Measurements from ENCODE around the gene CER1.

Gene CER1, protein sequence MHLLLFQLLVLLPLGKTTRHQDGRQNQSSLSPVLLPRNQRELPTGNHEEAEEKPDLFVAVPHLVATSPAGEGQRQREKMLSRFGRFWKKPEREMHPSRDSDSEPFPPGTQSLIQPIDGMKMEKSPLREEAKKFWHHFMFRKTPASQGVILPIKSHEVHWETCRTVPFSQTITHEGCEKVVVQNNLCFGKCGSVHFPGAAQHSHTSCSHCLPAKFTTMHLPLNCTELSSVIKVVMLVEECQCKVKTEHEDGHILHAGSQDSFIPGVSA

DNA sequence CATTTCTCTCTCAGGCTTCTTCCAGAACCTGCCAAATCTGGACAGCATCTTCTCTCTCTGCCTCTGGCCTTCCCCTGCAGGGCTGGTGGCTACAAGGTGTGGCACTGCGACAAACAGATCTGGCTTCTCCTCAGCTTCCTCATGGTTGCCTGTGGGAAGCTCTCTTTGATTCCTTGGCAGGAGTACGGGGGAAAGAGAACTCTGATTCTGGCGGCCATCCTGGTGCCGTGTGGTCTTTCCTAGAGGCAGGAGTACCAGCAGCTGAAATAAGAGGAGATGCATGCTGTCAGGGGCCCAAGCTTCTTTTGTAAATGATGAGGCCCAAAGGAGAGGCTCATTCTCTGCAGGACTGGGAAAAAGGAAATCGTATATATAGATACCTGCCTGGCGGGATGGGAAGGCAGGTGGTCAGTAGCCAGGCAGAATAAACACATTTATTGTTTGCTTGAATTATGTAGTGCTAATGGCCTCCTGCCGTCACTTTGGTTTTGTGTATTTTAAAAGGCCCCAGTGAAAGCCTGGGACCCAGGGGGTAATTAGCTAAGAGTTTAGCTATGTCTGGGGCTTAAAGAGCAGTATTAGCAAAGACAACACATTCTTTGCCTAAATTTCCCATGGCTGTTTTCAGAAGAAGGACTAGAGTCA lies at the start of gene CER1:
TSS of gene CER1 (minus strand) at position 343 of the 645 bp plus-strand sequence. CDS start at position 282, 61 bp downstream.
- no peak for DNase-seq

DNA sequence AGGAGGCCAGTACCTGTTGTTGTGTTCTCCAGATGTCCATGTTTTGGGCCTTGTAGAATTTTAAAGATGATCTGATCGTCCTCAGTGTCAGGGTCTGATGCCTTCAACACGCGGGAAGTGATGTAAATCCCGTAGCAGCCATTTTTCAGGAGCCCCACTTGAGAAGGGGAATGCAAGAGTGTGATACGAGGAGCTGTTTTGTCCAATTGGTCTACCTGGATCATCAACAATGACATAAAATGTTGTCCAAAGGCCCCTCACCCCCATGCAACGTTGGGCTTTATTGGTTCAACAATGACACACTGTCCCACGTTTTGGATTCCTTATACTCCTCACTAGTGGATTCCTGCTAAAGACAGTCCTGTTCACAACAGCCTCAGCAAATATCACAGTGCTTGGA lies 48.1 kb upstream of the CER1 start:
- no peak for DNase-seq

DNA sequence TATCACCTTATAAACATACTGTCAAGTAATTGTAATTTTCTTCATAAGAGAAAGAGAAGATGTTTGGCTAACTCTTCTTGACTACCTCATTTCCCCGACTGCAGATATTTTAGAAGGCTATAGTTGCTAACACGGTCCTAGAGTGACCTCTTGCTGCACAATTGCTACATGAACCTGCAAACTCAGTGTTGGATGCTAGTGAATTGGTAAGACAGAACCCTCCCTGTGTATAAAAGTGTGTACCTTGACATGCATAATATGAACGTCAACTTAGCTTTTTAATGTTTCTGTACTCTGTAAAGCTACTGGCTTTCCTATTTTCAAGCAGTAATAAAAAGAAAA lies 46.7 kb upstream of the CER1 start:
- no peak for DNase-seq

DNA sequence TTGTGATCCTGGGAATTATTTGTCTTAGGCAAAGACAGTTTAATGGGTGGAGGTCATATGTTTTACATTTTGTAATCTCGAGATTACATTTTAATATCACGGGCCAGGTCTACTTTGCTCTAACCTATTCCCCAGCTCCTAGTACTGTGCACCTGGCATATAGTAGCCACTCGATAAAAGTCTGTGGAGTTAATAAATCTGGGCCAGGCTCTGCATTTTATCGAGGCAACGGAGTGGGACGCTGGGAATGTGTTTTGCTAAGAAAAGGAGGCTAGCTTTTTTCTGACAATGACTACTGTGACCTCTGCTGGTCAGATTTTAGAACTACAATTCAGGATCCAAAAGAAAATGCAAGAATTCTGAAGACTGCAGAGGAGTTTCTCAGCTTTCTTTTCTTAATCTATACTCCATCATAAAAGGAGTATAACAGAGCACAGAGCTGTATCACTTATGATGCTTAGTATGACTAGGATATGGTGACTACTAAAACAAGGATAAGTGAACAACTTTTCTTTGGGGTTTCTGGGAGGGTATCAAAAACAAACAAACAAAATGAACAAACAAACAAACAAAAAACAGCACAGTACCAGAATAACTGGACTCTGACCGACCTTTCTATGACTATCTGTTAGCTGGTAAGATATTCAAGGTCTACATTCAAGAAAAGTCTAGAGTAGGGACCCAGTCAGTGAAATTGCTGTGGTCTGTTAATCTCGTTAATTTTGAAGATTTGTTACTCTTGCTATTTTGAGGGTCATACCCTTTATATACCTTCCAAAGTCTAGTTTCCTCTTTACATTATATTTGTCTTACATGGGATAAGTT lies 46.1 kb upstream of the CER1 start:
- DNase-seq = peak; percentile 33

DNA sequence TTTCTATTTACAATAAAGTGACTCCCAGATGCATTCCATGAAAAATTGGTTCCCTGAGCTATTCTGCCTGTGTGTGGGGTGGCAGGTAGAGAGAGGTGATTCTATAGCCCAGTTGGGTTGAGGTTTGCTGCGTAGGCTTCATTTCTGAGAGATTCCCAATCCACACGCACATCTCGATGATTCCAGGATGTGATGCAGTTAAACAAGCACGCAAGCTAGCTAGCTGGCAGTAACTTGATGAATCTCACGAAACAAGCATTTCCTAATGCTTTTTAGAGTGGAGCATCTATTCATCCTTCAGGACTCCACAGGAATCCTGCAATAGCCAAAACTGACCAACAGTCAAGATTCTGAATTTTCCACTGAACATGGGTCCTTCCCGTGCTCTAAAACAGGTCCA lies 43.8 kb upstream of the CER1 start:
- DNase-seq = no peak

DNA sequence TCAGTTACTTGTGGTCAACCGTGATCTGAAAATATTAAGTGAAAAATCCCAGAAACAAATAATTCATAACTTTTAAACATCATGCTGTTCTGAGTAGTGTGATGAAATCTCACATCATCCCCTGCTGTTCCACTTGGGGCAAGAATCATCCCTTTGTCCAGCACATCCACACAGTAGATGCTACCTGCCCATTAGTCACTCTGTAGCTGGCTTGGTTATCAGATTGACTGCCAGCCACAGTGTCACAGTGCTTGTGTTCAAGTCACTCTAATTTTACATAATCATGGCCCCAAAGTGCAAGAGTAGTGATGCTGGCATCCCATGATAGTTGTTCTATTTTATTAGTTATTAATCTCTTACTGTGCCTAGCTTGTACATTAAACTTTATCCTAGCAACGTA lies 39.1 kb upstream of the CER1 start:
- DNase-seq = no peak

DNA sequence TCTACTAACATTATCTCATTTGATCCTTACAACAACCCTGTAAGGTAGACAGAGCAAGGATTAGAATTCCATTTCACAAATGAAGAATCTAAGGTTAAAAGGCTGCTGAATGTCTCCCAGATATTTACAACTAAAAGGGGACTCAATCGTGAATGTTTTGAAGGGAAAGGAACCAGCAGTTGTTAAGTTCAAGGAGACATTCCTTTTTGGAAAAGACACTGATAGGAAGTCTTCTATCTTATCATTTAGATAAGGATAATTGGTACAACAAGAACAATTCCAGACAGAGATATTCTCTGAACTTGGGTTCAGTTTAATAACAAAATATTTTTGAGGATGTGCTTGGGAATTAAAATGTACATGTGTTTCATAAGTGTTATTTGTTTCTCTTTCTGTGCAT lies 37.5 kb upstream of the CER1 start:
- no peak for DNase-seq

DNA sequence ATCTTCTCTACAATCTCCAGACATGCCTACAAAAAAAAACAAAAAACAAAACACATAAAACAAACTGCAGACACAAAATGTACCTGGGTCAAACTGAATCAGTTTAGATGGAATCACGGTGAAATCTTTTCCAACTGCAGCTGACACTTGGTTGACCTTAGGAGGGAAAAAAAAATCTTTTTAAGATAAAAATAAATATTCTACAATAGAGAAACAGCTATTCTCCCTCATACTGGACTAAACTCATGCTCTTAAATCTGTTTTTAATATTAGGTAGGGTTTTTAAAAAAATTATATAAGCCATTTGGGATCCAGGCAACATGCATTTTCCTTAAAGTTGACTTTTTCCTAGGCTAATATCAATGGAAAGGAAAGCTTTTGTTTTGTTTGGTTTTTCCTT lies 33.8 kb upstream of the CER1 start:
- no peak for DNase-seq

DNA sequence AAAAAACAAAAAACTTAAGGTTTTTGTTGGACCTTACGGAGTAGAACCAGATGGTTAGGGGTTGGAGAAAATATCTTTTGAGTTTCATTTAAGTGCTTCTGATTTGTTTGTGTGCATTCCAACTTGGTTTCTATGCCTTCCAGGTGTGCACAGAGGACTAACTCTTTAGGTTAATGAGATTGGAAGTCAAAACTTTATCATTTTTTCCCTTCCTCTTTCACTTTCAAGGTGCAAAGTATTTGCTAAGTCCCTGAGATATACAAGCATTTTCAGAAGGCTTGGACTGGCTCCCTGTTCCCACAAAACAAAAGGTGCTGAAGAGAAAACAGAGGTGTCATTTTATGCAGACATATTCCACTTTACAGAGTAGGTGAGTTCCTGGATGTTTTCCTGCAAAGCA lies 30.3 kb upstream of the CER1 start:
- no peak for DNase-seq

DNA sequence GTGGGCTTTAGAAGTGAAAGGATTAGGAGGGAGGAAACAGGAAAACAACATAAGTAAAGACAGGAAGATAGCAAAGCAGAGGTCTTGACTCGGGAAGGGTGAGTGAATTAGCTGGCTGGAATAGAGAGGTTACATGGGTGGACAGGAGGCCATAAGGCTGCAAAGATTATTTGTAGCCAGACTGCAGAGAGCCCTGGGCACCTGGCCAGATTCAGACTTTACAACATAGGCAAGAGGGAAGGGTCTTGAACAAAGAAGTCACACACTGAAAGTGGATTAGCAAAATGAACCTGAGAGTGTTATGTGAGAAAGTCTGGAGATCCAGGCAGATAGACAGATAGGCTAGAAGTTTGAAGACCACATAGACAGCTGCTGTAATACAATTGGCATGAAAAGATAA lies 29.7 kb upstream of the CER1 start:
- no peak for DNase-seq

DNA sequence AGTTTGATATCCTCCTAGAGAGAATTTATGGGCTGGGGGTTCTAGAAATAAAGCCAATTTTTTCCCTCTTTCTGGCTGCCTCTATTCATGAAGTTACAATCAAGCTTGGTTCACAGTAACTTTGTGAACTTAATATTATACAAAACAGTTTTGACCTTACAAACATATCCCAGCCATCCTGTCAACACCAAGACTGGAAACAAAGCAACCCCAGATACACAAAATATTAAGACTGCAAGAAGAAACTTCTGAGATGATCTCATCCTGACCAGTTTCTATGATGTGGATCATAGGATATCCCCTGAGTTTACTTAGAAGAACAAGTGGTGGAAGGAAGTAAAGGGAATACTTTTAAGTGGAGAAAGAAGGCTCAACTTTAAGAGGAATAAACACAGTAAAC lies 28.3 kb upstream of the CER1 start:
- no peak for DNase-seq

DNA sequence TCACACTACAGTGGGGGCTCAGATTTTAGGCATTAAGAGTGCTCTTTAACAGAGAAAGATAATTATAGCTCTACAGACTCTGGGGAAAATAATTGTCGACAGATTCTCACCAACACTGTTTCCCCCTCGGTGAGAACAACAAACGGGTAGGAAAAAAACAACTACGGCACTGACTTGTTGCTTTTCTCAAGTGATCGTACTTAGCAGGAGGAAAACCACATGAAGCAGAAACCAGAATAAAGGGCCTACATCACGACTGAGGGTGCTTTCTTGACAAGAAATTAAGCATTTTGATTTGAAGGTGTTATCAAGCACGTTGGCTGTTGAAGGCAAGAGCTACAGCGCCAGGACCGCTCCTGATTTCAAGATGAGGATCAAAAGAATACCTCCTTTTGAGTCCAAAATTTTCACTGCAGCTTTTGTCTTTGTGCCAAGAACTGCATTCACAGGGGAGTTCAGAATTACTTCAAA lies 27.2 kb upstream of the CER1 start:
- DNase-seq = no peak

DNA sequence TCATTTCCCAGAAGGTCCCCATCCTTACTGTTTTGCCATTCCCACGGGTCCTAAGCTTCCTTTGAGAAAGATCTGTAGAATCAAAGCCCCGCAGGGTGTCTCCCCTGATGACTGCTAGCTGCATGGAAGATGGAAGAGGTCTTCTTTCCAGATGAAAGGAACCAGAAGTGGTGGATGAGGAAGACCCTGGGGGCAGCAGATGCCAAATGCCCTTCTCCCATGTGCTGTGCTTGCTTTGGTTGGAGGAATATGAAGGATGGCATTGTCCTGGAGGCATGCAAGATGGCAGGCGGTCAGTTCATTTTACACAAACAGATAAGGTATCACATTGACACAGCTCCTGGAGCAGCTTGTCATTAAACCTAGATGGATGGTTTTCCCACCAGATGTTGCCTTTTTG lies 25.8 kb upstream of the CER1 start:
- DNase-seq = no peak

DNA sequence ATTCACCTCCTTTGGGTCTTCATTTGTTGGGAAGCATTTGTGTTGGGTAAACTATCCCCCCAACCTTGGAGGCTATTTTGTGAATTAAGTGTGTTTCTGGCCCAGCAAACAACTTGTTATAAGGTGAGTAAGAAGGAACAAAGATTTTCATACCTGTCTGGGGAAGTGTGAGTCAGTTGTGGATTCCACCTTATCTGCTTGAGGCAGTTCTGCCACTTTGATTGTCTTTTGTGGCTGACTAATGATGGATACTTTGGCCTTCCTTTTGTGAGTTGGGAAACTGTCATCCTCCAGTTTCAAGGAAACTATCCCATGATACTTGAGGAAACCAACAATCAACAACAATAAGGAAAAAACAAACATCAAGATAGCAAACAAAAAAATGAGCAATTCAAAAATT lies 24.6 kb upstream of the CER1 start:
- DNase-seq = no peak

DNA sequence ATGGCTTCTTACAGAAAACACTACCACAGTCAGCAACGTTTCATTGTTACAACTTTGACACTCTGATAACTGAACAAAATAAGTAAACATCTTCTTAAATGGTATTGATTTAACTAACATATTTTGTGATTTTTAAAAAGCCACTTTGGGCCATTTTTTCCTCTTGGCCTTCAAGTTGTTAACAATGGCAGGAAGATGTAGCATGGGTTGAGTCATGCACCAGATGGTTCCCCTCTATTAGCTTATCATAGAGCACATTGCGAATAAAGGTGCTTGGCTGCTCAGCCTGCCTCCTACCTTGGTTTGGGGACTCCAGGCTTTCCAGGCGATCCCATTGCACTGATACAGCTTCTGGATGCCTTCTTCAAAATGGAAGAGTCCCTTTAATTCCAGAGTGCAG lies 24.1 kb upstream of the CER1 start:
- DNase-seq = no peak

DNA sequence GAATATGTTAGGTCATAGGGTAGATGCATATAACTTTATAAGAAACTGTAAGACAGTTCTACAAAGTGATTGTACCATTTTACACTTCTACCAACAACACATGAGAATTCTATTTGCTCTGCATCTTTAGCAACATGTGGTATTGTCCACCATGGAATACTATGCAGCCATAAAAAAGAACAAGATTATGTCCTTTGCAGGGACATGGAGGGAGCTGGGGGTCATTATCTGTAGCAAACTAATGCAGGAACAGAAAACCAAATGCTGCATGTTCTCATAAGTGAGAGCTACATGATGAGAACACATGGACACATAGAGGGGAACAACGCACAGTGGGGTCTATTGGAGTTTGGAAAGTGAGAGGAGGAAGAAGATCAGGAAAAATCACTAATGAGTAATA lies 22.2 kb upstream of the CER1 start:
- no peak for DNase-seq

DNA sequence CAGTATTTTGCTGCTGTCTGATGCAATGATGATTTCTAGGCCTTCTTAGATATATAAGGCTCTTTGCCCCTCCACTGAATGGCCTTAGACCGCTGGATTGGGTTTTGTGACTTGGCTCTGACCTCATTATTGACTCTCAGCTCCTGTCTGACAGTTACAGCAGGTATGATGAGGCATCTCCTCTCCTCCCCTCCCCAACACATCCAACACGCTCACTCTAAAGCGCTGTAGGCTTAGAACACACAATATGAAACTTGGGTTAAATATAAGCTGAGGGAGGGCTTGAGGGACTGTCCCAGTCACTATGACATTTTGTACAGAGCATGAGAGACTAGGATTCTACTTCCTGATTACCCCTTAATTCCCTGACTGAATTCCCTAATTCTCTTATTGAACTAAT lies 18.8 kb upstream of the CER1 start:
- DNase-seq = no peak

DNA sequence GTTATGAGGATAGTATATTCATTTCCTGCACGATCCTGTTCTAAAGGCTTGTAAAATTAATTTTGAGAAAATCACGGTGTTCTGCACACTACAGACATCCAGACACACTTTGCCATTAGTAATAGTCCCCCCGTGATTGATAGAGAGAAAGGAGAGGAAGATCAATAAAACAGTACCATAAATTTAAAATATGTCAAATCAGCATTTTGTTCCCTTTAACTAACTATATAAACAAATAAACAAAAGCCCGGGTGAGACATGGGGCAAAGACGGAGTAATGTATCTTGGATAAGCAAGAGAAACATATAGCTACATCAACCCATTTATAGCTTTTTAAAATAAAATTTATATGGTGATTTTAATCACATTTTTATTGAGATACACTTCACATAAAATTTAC lies 10.6 kb upstream of the CER1 start:
- no peak for DNase-seq

DNA sequence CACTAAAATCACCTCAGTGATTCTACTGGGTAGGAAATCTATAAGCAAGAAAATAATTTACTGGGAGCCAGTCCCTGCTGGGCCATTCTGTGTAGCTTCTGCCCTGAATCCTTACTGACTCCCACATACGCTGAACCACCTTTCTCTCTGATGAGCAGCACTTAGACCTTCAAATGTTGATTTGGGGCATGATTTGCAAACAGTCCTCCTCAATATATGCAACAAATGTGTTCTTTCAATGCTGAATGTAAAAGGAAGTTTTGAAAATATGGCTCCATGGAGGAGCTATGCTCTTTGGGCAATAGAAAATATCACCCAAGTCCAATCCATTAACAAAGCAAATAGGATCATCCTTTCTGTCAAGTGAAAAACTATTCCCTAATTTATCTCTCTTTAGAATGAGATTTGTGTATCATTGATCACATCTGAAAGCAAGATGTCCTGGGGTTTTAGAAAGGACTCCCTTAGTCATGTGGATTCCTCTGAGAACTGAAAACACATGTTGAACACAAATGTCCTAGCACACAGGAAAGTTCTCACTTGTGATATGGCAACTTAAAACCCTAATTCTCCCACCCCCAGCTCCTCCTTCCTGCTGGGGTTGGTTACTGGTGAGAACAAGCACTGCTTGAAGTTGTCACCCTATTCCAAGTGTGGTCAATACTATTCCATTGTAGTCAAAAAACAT lies 8.9 kb upstream of the CER1 start:
- no peak for DNase-seq

DNA sequence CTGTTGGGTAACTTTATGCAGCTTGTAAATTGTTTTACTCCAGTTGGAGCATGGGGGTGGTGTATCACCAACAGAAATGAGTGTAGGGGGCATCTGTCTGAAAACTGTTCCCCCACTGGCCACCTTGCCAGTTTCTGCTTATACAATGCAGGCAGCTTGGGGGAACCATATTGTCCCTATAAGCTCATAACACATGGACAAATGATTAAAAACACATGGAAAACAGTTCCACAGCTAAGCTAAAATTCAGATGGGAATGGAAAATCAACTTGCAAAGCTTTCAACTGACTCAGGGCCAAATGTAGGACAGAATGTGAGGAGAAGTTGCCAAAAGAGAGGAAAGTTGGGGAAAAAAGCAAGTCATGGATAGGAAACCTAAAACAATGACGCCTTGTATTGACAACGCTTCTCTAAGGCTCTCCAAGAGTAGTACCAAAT lies 7.9 kb upstream of the CER1 start:
- DNase-seq = no peak

DNA sequence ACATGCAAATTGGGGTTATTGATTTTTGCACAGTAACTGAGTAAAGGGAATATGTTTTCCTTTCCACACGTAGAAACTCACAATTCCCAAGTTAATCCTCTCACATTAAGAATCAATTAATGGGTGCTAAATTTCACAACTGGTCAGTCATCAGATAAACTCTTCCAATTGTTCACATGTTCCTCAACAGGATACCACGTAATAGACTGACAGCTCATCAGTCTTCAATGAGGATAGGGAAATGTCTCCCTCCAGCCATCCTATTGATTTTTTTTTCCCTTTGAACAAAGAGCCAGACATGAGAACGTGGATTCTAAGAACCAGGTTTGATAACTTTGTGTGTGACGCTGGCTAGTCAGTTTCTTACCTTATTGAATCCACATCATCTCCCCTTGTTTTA lies 768 bp upstream of the CER1 start:
- no peak for DNase-seq

DNA sequence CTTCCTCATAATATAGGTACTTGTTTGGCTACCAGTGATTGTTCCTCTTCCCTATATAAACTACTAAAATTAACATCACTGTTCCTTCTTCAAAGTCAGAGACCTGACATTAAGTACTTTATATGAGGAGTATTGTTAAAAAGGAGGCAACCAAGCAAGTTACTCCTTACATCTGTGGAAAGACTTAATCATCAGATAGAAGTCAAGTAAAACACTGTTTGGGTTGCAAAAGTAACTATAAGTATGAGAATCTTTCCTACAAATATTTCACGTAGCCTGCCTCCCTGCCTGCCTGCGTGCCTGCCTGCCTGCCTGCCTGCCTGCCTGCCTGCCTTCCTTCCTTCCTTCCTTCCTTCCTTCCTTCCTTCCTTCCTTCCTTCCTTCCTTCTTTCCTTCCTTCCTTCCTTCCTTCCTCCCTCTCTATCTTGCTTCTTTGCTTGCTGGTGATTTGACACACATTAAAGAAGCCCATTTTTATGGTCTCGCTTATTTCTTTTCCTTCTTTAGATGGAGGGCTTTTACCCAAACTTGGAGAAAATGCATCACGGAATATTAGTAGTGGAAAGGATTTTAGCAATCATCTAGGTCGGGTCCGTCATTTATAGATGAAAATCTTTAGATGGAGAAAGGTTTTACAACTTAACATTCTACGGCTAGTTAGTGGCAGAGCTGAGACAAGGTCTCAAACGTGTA lies 3.2 kb downstream of the CER1 start:
- DNase-seq = no peak

DNA sequence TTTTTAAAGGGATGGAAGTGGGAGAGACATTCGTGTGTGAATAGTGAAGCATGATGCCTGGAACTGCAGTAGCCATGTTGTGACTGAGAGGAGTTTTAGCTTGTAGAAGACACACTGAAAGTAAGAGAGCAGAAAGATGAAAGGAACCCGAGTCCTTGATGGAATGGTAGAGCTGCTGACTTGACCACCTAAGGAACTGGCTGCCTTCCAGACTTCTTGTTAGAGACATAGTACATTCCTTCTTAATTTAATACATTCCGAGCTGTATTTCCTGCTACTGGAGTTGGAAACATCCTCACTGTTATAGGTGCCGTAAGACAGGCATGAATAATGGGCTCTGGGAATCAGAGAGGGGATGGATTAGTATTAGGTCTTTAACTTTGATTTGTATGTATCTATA lies 7.4 kb downstream of the CER1 start:
- no peak for DNase-seq

Data from NCI-H1048 (cell line).